Activated CD4-positive, alpha-beta T cell treated with anti-CD3 and anti-CD28 coated beads, Interleukin-2, amount 50 U/mL, for 16 hours (primary cell): ENCODE measurements around the gene STARD7.
A peak's percentile ranks its signal among the peaks of the same experiment; 100 is the strongest.
"Not testable (repeated sequence)": the region's sequence is repeated elsewhere in the genome, so short reads cannot be mapped to it uniquely, and the experiment has no call there.

ENCODE experiments used
- DNase-seq: peaks from one replicate; pipeline ENCODE4 v3.0.0-alpha.2; 2020

The STARD7 gene, protein sequence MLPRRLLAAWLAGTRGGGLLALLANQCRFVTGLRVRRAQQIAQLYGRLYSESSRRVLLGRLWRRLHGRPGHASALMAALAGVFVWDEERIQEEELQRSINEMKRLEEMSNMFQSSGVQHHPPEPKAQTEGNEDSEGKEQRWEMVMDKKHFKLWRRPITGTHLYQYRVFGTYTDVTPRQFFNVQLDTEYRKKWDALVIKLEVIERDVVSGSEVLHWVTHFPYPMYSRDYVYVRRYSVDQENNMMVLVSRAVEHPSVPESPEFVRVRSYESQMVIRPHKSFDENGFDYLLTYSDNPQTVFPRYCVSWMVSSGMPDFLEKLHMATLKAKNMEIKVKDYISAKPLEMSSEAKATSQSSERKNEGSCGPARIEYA

DNA sequence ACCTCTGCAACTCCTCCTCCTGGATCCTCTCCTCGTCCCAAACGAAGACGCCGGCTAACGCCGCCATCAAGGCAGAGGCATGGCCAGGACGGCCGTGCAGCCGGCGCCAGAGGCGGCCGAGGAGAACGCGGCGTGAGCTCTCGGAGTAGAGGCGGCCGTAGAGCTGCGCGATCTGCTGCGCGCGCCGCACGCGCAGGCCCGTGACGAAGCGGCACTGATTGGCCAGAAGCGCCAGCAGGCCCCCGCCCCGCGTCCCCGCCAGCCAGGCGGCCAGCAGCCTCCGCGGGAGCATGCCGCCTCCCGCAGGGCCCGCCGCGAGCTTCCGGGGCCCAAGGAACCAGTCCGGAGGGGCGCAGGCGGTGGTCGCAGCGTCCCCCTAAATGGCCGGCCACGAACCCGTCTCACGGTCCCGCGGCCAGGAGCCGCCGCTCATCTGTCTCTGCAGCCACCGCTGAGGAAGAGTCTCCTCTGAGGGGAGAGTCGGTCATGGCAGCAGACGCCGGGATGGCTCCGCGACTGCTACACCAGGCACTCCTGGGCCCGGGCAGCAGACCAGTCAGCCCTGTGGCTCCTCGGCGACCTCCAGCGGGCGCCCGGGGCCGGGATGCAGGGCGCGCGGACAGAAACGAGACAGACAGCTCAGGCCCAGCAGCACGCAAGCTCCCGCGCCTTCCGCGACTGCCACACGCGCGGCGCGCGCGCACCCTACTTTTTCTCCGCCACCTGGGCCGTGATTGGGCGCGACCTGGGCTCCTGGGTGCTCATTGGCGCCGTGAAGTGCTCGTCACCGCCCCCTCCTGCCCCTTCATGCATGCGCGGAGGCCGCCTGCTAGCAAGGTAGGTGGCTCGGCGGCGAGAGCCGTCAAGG, at the start of gene STARD7:
Gene STARD7 (minus strand): TSS at position 685 of the 868 bp plus-strand sequence. CDS start 393 bp downstream, at position 292.
- DNase-seq: peak; percentile 99

DNA sequence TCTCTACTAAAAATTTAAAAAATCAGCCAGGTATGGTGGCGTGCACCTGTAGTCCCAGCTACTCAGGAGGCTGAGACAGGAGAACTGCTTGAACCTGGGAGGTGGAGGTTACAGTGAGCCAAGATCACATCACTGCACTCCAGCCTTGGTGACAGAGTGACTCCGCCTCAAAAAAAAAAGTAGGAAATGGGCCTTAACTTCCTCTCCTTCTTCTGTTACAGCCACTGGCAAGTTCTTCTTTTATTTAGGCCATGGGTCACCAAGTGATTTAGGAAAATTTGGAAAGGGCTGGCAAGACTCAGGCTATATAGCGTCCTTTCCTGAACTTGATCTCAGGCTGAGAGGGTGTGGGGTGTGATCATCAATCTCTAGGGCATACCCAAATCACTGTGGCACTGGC, 49.1 kb upstream of the STARD7 start:
- DNase-seq: not testable (repeated sequence)

DNA sequence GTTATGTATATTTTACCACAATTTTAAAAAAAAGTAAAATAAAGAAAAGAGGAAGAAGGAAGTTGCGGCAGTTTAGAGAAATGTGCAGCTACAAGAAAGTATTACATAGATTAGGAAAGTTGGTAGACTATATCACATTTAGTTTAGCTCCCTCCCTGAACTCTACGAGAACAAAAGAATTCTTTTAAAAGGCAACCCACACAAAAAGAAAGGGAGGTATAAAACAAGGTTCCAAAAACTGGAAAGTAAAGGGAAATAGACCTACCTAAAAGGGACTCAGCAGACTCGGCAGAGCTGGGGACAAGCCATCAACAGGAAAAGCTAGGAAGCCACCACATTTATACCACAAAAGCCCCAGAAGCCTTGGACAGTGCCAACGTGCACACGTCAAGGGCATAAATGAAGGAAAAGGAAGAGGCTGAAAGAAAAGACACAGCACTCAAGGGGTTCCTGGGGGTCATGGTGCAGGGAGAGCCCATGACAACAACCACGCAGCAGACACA, 48.0 kb upstream of the STARD7 start:
- no peak for DNase-seq

DNA sequence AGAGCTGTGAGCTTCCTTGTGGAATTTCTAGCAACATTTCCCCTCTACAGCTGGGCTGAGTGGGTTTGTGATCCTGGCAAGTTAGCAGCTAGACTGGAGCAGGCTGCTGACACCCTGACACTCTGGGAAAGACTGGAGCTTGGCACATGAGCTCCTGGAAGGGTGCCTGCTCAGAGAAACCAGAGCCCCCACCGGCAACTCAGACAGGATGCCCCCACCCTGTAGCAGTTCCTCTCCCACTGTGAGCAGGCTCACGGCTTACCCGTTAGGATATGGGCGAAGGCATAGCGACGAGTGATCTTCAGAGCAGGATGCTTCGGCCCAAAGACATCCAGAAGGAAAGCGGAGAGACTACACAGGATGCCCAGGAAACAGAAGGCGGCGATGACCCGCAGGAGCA, 45.9 kb upstream of the STARD7 start:
- DNase-seq: no peak

DNA sequence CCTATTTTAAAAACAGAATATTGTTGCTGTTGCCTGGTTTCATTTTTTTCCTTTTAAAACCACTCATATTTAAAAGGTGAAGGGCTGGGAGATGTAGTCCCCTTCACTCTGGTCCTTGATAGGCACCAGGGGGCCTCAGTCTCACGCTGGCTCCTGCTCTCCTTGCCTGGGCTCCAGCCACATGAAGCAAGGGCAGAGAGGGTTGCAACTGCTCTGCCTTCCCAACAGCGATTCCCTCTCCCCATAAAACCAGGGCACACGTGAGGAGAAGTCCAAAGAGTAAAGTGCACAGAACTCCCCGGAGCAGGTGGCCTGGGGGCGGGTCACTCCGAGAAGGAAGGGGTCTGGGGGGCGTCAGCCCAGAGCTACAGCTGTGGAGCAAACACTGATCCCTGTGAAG, 44.4 kb upstream of the STARD7 start:
- no peak for DNase-seq

DNA sequence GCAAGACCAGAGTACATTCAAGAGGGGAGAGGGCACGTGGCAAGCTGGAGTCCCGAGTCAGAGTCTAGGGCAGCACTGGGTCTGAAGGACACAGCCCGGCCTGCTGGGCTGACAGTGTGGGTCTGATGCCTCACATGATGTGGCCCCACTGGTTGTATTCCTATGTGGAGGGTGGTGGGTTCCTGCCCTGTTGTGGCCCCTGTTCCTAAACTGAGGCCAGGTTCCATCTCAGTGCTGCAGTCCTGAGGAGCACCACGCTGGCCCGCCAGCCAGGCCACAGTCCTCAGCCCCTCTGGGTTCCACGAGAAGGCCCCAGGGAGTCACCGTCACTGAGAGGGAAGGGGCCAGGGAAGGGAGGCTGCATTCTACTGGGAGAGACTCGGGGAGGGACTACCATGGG, 43.9 kb upstream of the STARD7 start:
- no peak for DNase-seq

DNA sequence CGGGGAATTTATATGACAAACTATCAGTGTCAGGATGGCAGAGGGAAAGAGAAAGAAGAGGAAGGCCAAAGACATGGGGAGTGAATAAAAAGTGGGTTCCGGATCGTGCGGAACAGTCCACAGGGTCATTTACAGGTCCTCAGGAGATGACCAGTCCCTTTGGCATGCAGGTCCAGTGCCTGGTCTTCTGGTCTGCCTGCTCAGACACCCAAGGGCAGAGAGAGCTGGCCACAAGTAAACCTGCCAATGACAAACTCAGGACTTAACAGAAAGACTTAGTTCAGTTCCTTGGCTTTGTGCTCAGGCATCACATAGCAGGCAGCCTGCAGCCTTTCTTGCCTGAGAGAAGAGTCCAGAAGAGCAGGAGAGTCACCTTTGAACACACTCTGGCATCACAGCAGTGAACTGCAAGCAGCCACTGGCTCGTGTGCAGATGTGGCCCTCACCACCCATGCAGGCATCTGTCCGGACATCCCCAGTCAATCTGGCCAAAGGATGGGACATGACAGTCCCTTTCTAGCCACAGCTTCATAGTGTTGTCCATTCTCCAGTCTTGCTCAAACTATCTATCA, 43.2 kb upstream of the STARD7 start:
- no peak for DNase-seq

DNA sequence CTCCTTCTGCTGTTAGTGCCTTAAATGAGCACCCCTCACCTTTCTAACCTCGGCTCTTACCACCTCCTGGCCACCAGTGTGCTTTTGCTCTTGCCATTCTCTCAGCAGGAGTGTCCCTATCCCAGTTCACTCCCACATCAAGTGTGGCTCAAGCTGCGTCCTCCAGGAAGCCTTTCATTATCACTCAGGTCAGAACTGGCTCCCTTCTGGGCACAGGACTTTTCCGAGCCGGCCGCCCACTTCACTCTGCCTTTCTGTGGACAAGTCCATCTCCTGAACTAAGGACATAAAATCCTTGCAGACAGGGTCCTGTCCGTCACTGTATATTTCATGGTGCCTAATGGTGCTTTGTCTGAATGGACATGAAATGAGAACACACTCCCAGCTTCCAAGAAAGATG, 41.6 kb upstream of the STARD7 start:
- DNase-seq: no peak

DNA sequence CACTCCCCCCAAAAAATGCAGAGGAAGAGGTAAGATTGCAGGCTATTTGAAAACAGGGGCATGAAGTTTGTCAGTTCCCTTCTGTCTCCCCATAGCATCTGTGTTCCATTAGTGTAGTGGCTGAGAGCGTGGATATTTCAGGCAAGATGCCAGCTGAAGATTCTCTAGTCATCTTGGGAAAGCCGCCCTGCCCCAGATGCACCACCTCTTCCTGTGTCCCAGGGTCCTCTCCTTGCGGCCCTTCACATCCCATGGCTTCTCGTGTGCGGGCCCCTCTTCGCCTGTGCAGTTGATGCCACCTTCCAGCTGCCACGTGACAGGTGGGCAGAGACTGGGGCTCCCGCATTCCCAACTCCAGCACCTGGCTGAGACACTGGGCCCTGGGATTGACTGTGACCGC, 41.0 kb upstream of the STARD7 start:
- no peak for DNase-seq

DNA sequence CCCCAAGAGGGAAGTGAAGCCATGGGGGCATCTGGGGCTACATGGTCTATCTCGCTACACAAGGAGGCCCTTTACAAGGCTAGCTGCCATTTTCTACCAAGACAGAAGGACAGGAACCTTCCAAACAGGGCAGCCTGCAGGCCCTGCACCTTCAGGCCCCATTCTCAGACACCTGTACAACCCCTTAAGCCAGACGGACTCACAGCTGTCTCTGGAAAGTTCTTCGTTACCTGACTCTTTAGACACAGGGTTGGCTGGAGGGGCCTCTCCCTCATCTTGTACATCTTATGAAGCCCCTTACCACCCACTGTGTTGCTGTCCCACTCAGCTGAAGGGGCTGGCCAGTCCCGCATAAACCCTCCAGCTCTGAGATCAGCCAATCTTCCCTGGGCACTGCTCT, 40.0 kb upstream of the STARD7 start:
- DNase-seq: no peak

DNA sequence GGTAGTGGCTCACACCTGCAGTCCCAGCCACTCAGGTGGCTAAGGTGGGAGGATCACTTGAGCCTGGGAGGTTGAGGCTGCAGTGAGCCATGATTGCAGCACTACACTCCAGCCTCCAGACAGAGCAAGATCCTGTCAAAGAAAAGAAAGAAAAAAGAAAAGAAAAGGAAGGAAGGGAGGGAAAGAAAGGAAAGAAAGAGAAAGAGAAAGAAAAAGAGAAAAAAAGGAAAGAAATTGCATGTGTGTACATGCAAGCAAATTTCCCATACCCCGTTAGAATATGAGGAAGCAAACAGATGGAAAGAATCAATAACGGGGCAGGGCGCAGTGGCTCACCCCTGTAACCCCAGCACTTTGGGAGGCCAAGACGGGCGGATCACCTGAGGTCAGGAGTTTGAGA, 39.3 kb upstream of the STARD7 start:
- DNase-seq: no peak

DNA sequence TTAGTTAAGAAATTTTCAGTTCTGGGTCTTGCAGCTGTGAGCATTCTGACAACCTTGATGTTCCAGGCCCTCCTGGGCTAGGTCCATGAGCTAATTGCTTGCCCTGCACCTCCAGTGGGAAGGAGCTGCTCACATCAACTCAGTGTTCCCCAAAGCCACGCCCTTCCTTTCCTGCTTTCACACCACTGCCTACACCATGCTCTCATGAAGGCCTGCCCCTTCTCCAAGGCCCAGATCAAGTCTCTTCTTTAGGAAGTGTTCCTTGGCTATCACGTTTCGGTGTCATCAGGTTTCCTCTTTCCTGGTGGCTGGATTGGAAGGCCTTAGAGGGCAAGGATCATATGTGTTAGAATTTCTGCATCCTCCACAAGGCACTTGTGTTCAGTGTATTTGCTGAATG, 38.4 kb upstream of the STARD7 start:
- no peak for DNase-seq

DNA sequence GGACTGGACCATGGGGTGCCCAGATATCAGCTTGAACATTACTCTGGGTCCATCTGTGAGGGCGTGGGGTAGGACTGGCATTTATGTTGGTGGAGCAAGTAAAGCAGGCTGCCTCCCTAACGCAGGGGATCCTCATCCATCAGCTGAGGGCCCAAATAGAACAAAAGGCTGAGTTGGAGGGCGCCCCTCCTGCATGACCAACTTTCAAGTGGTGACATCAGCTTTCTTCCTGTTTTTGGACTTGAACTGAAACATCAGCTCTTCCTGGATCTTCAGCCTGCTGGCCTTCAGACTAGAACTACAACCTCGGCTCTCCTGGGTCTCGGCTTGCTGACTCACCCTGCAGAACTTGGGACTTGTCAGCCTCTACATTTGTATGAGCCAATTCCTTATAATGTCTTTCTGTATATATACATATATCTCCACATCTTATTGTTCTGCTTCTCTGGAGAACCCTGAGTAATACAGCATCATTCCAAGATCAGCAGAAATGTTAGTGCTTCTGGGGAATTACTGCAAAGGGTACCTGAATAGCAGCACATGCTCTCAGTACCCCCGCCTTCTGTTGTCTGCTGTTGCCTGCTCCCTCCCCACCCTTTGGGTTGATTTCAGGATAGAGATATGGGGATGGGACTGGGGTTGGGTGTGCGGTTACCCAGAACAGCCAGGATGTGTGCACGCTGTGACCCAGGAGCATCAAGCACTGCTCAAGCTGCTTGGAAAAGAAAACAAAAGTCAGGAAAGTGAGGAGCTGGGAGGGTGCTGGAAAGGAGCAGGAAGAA, 37.2 kb upstream of the STARD7 start:
- peak; percentile 27 for DNase-seq

DNA sequence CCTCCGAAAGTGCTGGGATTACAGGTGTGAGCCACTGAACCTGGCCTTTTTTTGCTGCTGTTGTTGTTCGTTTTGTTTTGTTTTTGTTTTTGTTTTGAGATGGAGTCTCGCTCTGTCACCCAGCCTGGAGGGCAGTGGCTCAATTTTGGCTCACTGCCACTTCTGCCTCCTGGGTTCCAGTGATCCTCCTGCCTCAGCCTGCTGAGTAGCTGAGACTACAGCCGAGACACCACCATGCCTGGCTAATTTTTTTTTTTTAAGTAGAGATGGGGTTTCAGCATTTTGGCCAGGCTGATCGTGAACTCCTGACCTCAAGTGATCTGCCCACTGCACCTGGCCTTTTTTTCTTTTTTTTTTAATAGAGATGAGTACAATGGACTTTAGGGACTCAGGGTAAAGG, 35.2 kb upstream of the STARD7 start:
- no peak for DNase-seq

DNA sequence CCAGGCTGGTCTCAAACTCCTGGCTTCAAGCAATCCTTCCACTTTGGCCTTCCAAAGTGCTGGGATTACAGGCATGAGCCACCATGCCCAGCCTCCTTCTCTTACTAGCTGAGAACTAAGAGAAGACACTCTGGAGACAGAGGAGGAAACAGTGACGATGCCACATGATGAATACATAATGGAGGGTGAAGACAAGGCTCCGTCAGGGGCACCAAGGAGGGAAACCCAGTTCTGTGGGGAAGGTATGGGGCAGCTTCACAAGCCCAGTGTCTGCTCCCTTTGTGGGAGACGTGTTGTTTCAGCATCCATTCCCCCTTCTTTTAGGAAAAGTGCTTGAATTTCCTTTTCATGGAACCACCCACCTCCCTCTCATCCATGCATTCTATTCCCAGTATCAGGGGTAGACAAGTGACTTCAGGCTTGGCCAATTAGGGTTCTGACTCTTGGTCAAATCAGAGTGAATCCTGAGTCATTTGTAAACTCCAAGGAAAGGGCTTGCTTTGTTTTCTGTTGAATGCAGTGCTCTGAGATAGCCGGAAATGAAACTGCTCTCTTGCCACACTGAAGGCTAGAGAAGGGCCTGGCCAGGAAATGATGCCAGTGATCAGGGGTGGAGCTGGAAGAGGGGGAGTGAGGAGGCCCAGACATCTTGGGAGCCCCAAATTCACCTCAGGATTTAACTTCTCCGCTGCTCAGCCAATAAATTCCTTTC, 33.4 kb upstream of the STARD7 start:
- peak; percentile 90 for DNase-seq

DNA sequence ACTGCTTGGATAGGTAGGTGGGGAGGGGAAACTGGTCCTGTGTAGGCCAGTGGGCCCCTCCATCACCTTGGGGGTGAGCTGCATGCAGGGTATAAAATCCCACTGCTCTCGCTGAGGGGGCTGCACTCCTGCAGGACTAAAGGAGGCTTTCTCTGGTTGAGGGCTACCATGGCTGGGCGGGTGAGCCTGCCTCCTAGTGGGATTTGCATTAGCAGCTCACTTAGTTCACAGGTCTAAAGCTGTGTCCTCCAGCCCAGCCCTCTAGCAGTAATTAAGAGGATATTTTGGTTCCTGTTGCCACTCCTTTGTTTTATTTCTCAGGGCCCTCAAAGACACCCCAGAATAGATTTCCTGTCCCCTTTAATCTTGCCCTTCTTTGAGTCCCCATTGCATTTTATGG, 32.6 kb upstream of the STARD7 start:
- DNase-seq: no peak

DNA sequence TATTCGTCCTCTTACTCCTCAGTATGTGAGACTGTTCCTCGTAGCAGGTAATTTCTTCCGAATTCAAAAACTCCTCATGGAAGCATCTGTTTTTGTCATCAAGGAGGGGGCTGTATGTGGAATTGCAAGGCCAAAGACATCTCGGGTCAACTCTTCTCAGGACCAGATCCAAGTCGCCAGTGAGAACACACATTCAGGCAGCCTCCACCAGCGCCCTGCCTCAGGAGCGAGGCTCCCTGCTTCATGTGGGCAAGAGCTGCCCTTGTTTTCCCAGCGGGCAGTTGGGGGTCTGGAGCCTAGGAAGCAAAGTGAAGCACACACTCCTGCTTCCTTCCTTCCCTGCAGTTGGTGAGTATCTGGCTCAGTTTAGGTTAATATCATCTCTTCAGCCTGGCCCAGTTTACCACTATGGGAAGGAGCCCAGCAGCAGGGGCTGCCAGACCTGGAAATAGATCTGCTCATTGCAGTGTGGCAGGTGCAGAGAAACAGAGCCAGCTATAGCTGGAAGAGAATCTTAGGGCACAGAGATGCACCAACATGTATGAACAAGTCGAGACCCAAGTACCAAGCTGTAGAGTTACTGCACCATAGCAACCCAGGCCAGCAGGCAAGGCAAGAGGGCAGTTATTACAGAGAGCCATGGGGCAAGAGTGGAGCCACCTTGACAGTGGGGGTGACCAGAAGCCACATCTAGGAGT, 31.9 kb upstream of the STARD7 start:
- DNase-seq: no peak

DNA sequence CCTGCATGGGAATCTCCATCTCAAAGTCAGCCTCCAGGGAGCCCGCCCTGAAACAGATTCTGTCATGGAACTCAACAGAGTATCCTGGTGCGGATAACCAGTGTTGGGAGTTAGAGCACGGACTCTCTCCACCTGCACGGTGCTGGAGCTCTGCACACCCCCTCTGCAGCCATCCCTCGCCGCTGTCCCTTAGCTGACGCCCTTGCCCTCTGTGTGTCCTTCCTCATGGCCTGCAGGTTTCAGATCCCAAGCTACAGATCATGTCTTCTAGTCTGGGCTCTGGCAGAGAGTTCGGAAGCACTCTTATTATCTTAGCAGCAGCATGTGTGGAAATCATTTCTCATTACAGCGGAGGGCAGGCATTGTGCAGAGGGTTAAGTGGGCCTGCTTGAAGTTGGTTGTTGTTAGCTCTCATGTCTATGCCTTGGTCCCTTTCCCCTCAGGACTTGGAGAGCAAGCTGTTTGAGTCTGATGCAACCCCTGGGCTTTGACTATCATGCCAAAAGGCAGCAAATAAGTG, 31.2 kb upstream of the STARD7 start:
- no peak for DNase-seq

DNA sequence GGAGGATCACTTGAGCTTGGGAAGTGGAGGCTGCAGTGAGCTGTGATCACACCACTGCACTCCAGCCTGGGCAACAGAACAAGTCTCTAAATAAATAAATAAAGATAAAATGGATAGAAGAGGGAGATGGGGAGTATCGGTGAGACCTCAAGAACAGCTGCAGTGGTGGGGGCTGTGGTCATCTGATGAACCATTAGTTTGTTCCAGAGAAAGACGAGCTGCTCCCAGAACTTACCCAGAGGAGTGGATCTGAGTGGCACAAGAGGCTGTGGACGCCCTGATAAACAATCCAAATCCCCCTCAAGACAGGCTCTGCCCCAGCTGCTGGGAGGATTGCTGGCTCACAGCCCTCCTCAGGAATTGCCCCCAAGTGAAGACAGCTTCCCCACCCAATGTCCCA, 30.5 kb upstream of the STARD7 start:
- no peak for DNase-seq

DNA sequence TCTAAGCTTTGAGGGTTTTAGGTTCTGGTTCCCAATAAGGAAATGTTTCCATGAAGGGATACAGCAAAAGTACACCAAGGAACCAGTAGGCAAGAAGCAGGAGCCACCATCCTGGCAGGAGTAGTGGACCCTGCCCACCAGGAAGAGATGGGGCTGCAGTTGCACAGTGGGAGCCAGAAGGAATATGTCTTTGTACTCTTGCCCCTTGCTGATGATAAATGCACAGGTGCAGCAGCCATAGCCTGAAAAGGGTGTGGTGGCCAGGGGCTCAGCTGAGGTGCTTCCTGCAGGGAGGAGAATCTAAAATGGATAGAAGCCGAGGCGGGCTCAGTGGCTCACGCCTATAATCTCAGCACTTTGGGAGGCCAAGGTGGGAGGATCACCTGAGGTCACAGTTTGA, 29.6 kb upstream of the STARD7 start:
- no peak for DNase-seq

DNA sequence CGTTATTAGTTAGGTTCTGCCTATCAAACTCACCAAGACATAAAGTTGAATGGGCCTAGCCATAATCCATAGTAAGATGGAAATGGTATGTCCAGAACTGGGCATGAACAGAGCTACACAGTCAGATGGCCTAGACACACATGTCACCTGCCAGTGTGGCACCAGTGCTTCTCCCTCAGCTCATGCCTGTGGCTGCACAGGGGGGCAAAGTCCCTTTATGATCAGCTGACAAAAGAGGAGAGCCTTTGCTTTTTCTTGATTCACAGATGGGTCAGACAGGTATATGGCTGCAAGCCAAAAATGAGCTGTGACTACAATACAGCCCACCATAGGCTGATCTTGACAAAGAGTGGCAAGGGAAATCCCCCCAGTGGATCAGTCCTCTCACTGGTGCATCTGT, 28.3 kb upstream of the STARD7 start:
- no peak for DNase-seq
